ENCODE results near the gene SVOP. TPM values are rescaled to one million over a fixed set of nuclear protein-coding genes. Genes with fewer than 3 reads are reported as not detected.

The SVOP gene
- total and polyA plus RNA-seq, 2 of the 4 experiments (the other 2 are of a cell fraction) = not detected

DNA sequence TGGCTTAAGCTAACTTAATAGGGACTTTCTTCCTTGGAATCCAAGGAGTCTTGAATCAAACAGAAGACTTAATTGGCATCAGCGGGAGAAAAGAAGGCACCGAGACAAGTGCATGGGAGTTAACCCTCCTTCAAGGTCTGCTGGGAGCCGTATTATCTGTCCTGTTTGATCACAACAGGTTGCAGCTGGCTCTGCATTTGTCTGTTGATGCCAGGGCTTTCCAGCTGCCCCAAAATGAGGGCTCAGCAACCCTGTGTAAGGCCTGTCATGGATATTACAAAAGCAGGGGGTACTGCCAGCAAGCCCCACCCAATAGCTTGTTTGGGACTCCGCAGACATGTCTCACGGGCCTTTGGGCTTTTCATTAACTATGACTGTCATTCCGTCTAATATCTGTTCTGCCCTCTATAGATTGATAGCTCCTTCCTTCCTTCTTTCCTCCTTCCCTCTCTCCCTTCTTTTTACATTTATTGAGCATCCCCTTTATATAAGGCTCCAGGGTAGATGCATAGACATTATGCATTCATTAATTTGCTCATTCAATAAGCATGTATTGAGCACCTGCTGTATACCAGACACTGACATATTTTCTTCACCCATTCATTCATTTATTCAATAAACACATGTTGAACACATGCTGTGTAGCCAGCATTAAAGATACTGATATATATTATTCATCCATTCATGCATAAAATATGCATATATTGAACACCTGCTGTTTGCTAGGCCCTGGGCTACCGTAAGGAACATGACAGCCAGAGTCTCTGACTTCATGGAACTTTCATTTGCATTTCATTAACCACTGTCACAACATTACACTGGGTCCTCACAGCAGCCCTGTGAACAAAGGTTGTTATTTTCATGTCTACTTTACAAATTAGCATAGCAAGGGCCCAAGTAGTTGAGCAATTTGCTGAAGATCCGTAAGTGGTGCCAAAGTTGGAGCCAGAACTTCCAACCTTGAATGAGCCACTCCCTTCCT is 56.2 kb downstream of the SVOP start:
- intact Hi-C loops (cut with micrococcal nuclease) (no loop called here), in situ Hi-C loops (cut with MboI; ENCODE audit: low sequenced_read_pairs) (no loop called here), dilution Hi-C loops (cut with HindIII; ENCODE audit: low sequenced_read_pairs, unreplicated experiment) (no loop called here)
- Histone ChIP-seq H2AK9ac (replicated peaks; ENCODE audit: low read depth, low read length, poor library complexity) (no peak overlapping the region), H3K36me3 (ENCODE audit: control insufficient read depth, insufficient read depth, low read length) (no peaks in the 10 kb centered on the region), H3K79me1 (ENCODE audit: low read depth in 1 of 2, low read length in 2 of 2) (no peaks in the 10 kb centered on the region), H3K9ac (ENCODE audit: low read depth, low read length) (no peak overlapping the region), H2AFZ (replicated peaks; ENCODE audit: low read length, poor library complexity) (no peak overlapping the region), H2BK120ac (ENCODE audit: low read depth, low read length) (no peak overlapping the region), H3K9me3 (ENCODE audit: control insufficient read depth, insufficient read depth, low read length) (no peaks in the 10 kb centered on the region), H3K4me2 (ENCODE audit: low read depth, low read length) (no peak overlapping the region), H2AK5ac (ENCODE audit: low read depth, low read length) (no peak overlapping the region), H3K9me1 (ENCODE audit: insufficient read depth, low read length) (no peaks in the 10 kb centered on the region), H3K14ac (replicated peaks; ENCODE audit: low read depth, low read length) (no peak overlapping the region), H3K4me1 (ENCODE audit: control insufficient read depth, insufficient read depth, low read length) (no peaks in the 10 kb centered on the region), H3K56ac (ENCODE audit: extremely low read depth, insufficient read depth, low read length) (no peak overlapping the region), H3K4ac (ENCODE audit: low read depth, low read length) (no peak overlapping the region), H4K8ac (ENCODE audit: low read depth in 2 of 2, low read length in 2 of 2) (no peak overlapping the region), H4K5ac (ENCODE audit: low read depth, low read length) (no peak overlapping the region), H2BK15ac (ENCODE audit: low read depth, low read length) (no peak overlapping the region), H3K4me3 (ENCODE audit: insufficient read depth, low read depth, low read length) (no peak overlapping the region), H3K23ac (ENCODE audit: low read depth, low read length) (no peak overlapping the region), H3K18ac (ENCODE audit: low read depth, low read length) (no peak overlapping the region), H2BK5ac (ENCODE audit: low read depth, low read length, poor library complexity, severe bottlenecking) (no peak overlapping the region), H4K91ac (ENCODE audit: insufficient read depth, low read depth, low read length) (no peak overlapping the region), H3K27me3 (ENCODE audit: control insufficient read depth, insufficient read depth, low read length) (peaks cover 11% of the 10 kb centered on the region; the same call in 1 of the 2 replicates), H4K20me1 (ENCODE audit: insufficient read depth, low read length) (no peaks in the 10 kb centered on the region), H3K27ac (ENCODE audit: insufficient read depth, low read length) (no peak overlapping the region), H2BK20ac (ENCODE audit: low read depth, low read length) (no peak overlapping the region)
- CTCF ChIA-PET = no interaction called here
- ATAC-seq (ENCODE audit: low read depth) (no peak), DNase-seq (no peak)
- POLR2A ChIA-PET (ENCODE audit: unreplicated experiment) = no interaction called here
- 63% methylated on average over 2 of the region's 8 CpGs; no CpG with 5 or more reads in 1 of the 2 experiments for WGBS, 2 experiments (ENCODE audit: extremely low coverage in 2 of 2, insufficient read length in 1 of 2)
- TF ChIP-seq RCOR1 (IDR thresholded peaks at IDR 0.05; ENCODE audit: insufficient replicate concordance, low read length) = no peak
- no peak for TF ChIP-seq FOS (IDR thresholded peaks at IDR 0.05; ENCODE audit: low read depth, low read length)
- TF ChIP-seq BHLHE40 (IDR thresholded peaks at IDR 0.05; ENCODE audit: low read depth, low read length) = no peak
- TF ChIP-seq RAD21 (IDR thresholded peaks at IDR 0.05; ENCODE audit: low read length) = no peak
- no peak for TF ChIP-seq NFE2L2 (IDR thresholded peaks at IDR 0.05; ENCODE audit: low read depth, low read length)
- TF ChIP-seq RFX5 (IDR thresholded peaks at IDR 0.05; ENCODE audit: low read depth, low read length) = no peak
- TF ChIP-seq, protein P1, sequence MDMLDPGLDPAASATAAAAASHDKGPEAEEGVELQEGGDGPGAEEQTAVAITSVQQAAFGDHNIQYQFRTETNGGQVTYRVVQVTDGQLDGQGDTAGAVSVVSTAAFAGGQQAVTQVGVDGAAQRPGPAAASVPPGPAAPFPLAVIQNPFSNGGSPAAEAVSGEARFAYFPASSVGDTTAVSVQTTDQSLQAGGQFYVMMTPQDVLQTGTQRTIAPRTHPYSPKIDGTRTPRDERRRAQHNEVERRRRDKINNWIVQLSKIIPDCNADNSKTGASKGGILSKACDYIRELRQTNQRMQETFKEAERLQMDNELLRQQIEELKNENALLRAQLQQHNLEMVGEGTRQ (IDR thresholded peaks at IDR 0.05; ENCODE audit: low read depth, low read length) = no peak
- no peak for TF ChIP-seq SMC3 (IDR thresholded peaks at IDR 0.05; ENCODE audit: low read depth, low read length)
- TF ChIP-seq CEBPB (IDR thresholded peaks at IDR 0.05; ENCODE audit: low read depth, low read length) = no peak
- TF ChIP-seq, protein P2, sequence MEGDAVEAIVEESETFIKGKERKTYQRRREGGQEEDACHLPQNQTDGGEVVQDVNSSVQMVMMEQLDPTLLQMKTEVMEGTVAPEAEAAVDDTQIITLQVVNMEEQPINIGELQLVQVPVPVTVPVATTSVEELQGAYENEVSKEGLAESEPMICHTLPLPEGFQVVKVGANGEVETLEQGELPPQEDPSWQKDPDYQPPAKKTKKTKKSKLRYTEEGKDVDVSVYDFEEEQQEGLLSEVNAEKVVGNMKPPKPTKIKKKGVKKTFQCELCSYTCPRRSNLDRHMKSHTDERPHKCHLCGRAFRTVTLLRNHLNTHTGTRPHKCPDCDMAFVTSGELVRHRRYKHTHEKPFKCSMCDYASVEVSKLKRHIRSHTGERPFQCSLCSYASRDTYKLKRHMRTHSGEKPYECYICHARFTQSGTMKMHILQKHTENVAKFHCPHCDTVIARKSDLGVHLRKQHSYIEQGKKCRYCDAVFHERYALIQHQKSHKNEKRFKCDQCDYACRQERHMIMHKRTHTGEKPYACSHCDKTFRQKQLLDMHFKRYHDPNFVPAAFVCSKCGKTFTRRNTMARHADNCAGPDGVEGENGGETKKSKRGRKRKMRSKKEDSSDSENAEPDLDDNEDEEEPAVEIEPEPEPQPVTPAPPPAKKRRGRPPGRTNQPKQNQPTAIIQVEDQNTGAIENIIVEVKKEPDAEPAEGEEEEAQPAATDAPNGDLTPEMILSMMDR (conservative IDR thresholded peaks at IDR 0.05; ENCODE audit: low read depth, low read length) = no peak
- no peak for TF ChIP-seq MAZ (IDR thresholded peaks at IDR 0.05; ENCODE audit: borderline replicate concordance, low read depth, low read length)
- TF ChIP-seq POLR2A (IDR thresholded peaks at IDR 0.05; ENCODE audit: low read depth, low read length) = no peak
- TF ChIP-seq, protein P3, sequence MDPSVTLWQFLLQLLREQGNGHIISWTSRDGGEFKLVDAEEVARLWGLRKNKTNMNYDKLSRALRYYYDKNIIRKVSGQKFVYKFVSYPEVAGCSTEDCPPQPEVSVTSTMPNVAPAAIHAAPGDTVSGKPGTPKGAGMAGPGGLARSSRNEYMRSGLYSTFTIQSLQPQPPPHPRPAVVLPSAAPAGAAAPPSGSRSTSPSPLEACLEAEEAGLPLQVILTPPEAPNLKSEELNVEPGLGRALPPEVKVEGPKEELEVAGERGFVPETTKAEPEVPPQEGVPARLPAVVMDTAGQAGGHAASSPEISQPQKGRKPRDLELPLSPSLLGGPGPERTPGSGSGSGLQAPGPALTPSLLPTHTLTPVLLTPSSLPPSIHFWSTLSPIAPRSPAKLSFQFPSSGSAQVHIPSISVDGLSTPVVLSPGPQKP (IDR thresholded peaks at IDR 0.05; ENCODE audit: borderline replicate concordance, low read depth, low read length) = no peak
- TF ChIP-seq MAFK (IDR thresholded peaks at IDR 0.05; ENCODE audit: low read depth, low read length) = no peak
- no TSS peak for BruUV-seq (replicated peaks)
